ENCODE measurements around the gene CACNG1. TPM values are rescaled to one million over a fixed set of nuclear protein-coding genes. Genes with fewer than 3 reads are reported as not detected.
A peak's percentile ranks its signal among the peaks of the same experiment; 100 is the strongest.
"Not testable (repeated sequence)": the region's sequence is repeated elsewhere in the genome, so short reads cannot be mapped to it uniquely, and the experiment has no call there.

Gene CACNG1
- total RNA-seq, 1 donor from 2014 or later: 43.3 TPM

DNA sequence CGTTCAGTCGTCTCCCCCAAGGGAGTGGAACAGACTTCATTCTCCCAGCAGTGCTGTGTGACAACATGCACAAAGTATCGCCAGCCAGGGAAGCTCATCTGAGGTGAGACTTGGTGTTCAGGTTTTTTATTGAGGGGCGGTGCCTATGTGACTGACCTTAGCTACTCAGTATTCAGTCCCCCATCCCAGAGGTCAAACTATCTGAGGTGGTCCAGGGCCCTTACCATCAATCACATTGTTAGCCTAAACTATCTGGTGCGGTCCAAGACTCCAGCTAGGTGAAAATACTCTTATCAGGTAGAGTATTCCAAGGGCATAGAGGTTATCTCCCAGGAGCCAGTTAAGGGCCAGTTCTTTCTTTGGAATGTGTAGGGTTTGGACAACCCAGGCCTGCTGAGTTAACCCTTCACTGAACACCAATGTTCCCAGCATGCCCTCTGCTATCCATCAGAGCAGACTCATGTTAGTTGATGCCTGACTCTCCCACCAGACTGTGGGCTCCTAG is 5.4 kb upstream of the CACNG1 start:
- Histone ChIP-seq H3K27ac (ENCODE audit: low read depth, low read length) (no peak overlapping the region), H3K9me3 (ENCODE audit: control insufficient read depth in 3 of 3, low read length in 3 of 3) (no peaks in the 10 kb centered on the region), H3K4me3 (ENCODE audit: low read length in 3 of 3) (no peak overlapping the region), H3K36me3 (ENCODE audit: control insufficient read depth in 3 of 3, insufficient read depth in 3 of 3, low read length in 3 of 3) (no peaks in the 10 kb centered on the region), H3K4me1 (ENCODE audit: control insufficient read depth in 3 of 3, insufficient read depth in 3 of 3, low read length in 3 of 3) (peaks cover 20 to 25% (median 22%) of the 10 kb centered on the region in 3 donors), H3K9ac (ENCODE audit: low read depth in 1 of 3, low read length in 3 of 3) (no peak overlapping the region), H3K27me3 (ENCODE audit: control insufficient read depth in 3 of 3, insufficient read depth in 3 of 3, low read length in 3 of 3) (no peaks in the 10 kb centered on the region)

DNA sequence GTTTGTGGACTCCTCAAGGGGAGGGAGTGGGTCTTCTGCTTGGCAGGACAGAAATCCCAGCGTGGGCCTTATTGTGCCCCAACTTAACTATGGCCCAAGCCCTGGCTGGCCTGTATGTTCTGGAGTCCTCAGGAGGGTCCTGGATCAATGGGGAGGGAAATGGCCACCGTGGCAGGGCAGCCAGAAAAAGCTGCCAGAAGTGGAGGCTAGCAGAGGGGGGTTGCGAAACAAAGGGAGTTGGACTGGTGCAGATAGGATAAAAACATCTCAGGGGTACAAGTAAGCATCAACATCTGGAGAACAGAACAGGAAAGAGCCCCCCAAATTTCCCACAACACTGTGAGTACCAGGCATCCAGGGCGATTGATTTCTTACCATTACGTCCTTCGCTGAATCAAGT is 3.7 kb upstream of the CACNG1 start:
- no peak overlapping the region for H3K27ac ChIP-seq (ENCODE audit: low read depth, low read length)
- no peak overlapping the region for H3K4me3 ChIP-seq (ENCODE audit: low read length in 3 of 3)

DNA sequence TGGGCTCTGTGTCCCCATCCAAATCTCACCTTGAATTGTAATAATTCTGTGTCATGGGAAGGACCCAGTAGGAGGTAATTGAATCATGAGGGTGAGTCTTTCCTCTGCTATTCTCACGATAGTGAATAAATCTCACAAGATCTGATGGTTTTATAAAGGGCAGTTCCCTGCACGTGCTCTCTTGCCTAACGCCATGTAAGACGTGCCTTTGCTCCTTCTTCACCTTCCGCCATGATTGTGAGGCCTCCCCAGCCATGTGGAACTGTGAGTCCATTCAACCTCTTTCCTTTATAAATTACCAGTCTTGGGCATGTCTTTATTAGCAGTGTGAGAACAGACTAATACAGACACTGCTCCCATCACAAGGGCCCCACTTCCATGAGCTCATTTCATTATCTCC is 3.2 kb upstream of the CACNG1 start:
- not testable (repeated sequence) for H3K9me3 ChIP-seq (ENCODE audit: control insufficient read depth in 3 of 3, low read length in 3 of 3); H3K27ac ChIP-seq (ENCODE audit: low read depth, low read length); H3K27me3 ChIP-seq (ENCODE audit: control insufficient read depth in 3 of 3, insufficient read depth in 3 of 3, low read length in 3 of 3); H3K9ac ChIP-seq (ENCODE audit: low read depth in 1 of 3, low read length in 3 of 3); H3K4me3 ChIP-seq (ENCODE audit: low read length in 3 of 3); H3K36me3 ChIP-seq (ENCODE audit: control insufficient read depth in 3 of 3, insufficient read depth in 3 of 3, low read length in 3 of 3)
- H3K4me1 ChIP-seq (ENCODE audit: control insufficient read depth in 3 of 3, insufficient read depth in 3 of 3, low read length in 3 of 3): peaks cover 20 to 31% (median 26%) of the 10 kb centered on the region in 3 donors

More for the DNA sequence above, 3.7 kb upstream of the CACNG1 start:
- Histone ChIP-seq H3K27me3 (ENCODE audit: control insufficient read depth in 3 of 3, insufficient read depth in 3 of 3, low read length in 3 of 3) (no peaks in the 10 kb centered on the region), H3K9ac (ENCODE audit: low read depth in 1 of 3, low read length in 3 of 3) (peak overlapping the region in 1 of 3 donors; percentile 8), H3K9me3 (ENCODE audit: control insufficient read depth in 3 of 3, low read length in 3 of 3) (no peaks in the 10 kb centered on the region), H3K4me1 (ENCODE audit: control insufficient read depth in 3 of 3, insufficient read depth in 3 of 3, low read length in 3 of 3) (peaks cover 20 to 27% (median 22%) of the 10 kb centered on the region in 3 donors), H3K36me3 (ENCODE audit: control insufficient read depth in 3 of 3, insufficient read depth in 3 of 3, low read length in 3 of 3) (no peaks in the 10 kb centered on the region)

DNA sequence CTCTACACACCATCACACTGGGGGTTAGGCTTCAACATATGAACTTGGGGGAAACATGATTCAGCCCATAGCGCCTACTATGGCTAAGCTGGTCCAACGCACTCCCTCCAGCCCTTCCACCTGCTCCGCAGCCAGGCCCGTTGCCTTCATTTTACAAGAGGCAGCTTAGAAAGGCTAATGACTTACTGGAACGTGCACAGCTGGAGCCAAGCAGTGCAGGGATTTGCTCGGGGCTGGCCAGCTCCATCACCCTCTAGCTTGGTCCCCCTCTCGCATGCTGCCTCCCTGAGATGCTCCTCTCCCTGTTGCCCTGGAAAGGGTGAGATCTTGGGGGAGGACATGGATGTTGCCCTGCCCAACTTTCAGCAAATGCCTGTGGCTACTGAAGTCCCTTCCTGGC is 2.8 kb upstream of the CACNG1 start:
- peaks cover 21 to 35% (median 26%) of the 10 kb centered on the region in 3 donors for H3K4me1 ChIP-seq (ENCODE audit: control insufficient read depth in 3 of 3, insufficient read depth in 3 of 3, low read length in 3 of 3)
- H3K27ac ChIP-seq (ENCODE audit: low read depth, low read length): no peak overlapping the region
- no peaks in the 10 kb centered on the region for H3K36me3 ChIP-seq (ENCODE audit: control insufficient read depth in 3 of 3, insufficient read depth in 3 of 3, low read length in 3 of 3)
- peak overlapping the region in 1 of 3 donors; percentile 100 for H3K9ac ChIP-seq (ENCODE audit: low read depth in 1 of 3, low read length in 3 of 3)
- no peaks in the 10 kb centered on the region for H3K27me3 ChIP-seq (ENCODE audit: control insufficient read depth in 3 of 3, insufficient read depth in 3 of 3, low read length in 3 of 3)
- no peaks in the 10 kb centered on the region for H3K9me3 ChIP-seq (ENCODE audit: control insufficient read depth in 3 of 3, low read length in 3 of 3)
- no peak overlapping the region for H3K4me3 ChIP-seq (ENCODE audit: low read length in 3 of 3)

DNA sequence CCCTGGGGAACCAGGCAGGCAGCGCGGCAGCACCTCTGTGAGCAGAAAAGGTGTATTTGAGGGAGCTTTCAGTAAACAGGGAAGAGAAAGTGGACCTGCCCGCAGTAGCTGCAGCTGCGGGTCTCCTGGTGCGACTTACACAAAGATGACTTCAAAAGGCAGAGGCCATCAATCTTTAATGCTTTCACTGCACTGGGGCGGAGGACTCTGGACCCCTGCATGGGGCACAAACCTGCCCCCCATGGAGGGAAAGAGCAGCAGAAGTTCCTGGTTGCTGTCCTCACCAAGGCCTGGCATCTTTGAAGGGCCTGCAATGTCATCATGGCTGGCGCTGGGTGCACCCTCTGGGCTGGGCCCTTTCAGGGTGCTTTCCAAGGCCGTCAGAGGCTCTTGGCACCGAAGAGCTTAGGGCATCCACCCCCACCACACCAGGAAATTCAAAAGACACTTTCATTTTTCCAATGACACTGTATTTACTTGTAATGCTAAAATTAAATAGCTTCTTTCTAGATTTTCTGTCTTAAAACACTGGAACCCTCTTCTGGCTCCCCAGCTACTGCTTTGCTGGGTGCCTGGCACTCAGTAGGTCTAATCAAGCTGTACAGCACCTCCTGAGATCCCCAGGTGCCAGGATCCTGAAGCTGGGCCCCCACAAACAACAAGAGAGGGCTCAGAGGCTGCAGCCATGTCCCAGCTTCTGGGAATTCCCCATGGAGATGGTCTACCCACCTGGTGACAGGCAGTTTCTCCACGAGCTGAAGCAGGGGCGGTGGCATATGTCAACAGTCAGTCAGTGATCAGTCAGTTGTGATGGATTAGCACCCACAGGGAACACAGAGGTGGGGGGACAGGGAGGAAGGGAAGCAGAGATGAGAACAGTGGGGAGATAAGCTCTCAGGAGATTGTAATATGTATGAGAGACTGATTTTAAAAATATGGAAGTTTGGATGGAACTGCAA is 2.1 kb upstream of the CACNG1 start:
- Histone ChIP-seq H3K4me3 (ENCODE audit: low read length in 3 of 3) (peak overlapping the region in 2 of 3 donors; percentile 15 to 87), H3K36me3 (ENCODE audit: control insufficient read depth in 3 of 3, insufficient read depth in 3 of 3, low read length in 3 of 3) (peaks cover 0 to under 1% (median 0%) of the 10 kb centered on the region in 3 donors), H3K9ac (ENCODE audit: low read depth in 1 of 3, low read length in 3 of 3) (peak overlapping the region; percentile 87 to 100 (median 96)), H3K9me3 (ENCODE audit: control insufficient read depth in 3 of 3, low read length in 3 of 3) (no peaks in the 10 kb centered on the region), H3K27me3 (ENCODE audit: control insufficient read depth in 3 of 3, insufficient read depth in 3 of 3, low read length in 3 of 3) (no peaks in the 10 kb centered on the region), H3K4me1 (ENCODE audit: control insufficient read depth in 3 of 3, insufficient read depth in 3 of 3, low read length in 3 of 3) (peaks cover 25 to 41% (median 29%) of the 10 kb centered on the region in 3 donors), H3K27ac (ENCODE audit: low read depth, low read length) (peak overlapping the region; percentile 97)

DNA sequence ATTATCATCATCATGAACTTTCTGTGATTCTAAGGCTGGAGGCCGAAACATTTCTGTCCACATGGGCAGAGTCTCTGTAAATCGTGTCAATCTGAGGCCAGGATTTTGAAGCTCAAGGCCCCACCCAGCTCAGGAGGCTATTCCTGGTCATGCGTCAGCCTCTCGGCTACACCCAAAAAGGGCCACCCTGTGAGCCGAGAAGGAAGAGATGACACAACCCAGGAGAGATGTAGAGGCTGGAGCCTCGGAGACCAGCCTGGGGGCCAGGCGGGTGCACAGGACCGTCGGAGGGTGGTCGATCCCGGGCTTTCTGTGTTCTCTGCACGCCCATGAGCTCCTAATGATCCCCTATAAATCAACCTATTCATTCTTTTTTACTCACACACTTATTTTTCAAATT is 1.1 kb upstream of the CACNG1 start:
- H3K4me3 ChIP-seq (ENCODE audit: low read length in 3 of 3): peak overlapping the region; percentile 78 to 93 (median 87)
- peaks cover 29 to 50% (median 30%) of the 10 kb centered on the region in 3 donors for H3K4me1 ChIP-seq (ENCODE audit: control insufficient read depth in 3 of 3, insufficient read depth in 3 of 3, low read length in 3 of 3)
- peaks cover 0 to 5% (median 4%) of the 10 kb centered on the region in 3 donors for H3K36me3 ChIP-seq (ENCODE audit: control insufficient read depth in 3 of 3, insufficient read depth in 3 of 3, low read length in 3 of 3)
- H3K9me3 ChIP-seq (ENCODE audit: control insufficient read depth in 3 of 3, low read length in 3 of 3): no peaks in the 10 kb centered on the region
- no peaks in the 10 kb centered on the region for H3K27me3 ChIP-seq (ENCODE audit: control insufficient read depth in 3 of 3, insufficient read depth in 3 of 3, low read length in 3 of 3)
- H3K27ac ChIP-seq (ENCODE audit: low read depth, low read length): peak overlapping the region; percentile 97
- peak overlapping the region; percentile 87 to 100 (median 96) for H3K9ac ChIP-seq (ENCODE audit: low read depth in 1 of 3, low read length in 3 of 3)

DNA sequence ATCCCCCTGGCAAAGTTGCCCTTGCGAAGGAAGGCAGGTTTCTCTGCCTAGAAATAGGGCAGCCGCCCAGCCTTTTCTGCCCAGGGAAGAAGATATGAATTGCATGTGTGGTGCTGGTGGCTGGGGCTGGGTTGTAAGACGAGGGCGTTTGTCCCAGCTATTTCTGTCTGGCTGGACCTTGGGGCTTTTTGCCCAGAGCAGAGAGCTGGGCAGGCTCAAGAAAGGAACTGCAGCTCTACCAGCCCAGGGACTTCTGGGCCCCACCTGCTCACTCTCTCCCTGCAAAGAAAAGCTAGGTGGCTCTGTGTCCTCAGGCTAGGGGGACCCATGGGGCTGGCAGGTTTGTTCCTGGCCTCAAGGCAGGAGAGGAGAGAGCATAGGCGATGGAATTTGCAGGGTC is 586 bp downstream of the CACNG1 start:
- peak overlapping the region; percentile 97 for H3K27ac ChIP-seq (ENCODE audit: low read depth, low read length)
- peaks cover 0 to 13% (median 13%) of the 10 kb centered on the region in 3 donors for H3K36me3 ChIP-seq (ENCODE audit: control insufficient read depth in 3 of 3, insufficient read depth in 3 of 3, low read length in 3 of 3)
- peak overlapping the region; percentile 78 to 93 (median 87) for H3K4me3 ChIP-seq (ENCODE audit: low read length in 3 of 3)
- H3K27me3 ChIP-seq (ENCODE audit: control insufficient read depth in 3 of 3, insufficient read depth in 3 of 3, low read length in 3 of 3): no peaks in the 10 kb centered on the region
- peaks cover 0 to 7% (median 0%) of the 10 kb centered on the region in 3 donors for H3K9me3 ChIP-seq (ENCODE audit: control insufficient read depth in 3 of 3, low read length in 3 of 3)
- H3K4me1 ChIP-seq (ENCODE audit: control insufficient read depth in 3 of 3, insufficient read depth in 3 of 3, low read length in 3 of 3): peaks cover 35 to 60% (median 39%) of the 10 kb centered on the region in 3 donors
- peak overlapping the region; percentile 87 to 100 (median 96) for H3K9ac ChIP-seq (ENCODE audit: low read depth in 1 of 3, low read length in 3 of 3)

DNA sequence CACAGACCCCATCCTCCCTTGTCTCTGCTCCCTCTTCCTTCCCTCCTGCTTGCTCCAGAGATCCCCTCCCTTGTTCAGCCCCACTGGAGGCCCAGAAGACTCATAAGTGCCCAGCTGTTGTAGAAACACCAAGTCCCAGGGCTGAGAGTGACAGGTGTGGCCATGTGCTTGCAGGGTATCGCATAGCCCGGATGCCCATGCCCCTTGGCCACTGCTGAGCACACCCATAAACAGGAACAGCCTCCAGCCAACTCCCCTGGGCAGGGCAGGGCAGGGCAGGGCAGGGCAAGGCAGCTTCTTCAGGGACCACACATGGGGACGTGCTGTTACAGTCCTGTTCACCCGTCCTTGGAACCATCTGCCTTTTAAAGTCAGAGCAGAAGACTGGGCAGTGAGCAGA is 2.0 kb downstream of the CACNG1 start:
- Histone ChIP-seq H3K27ac (ENCODE audit: low read depth, low read length) (peak overlapping the region; percentile 97), H3K36me3 (ENCODE audit: control insufficient read depth in 3 of 3, insufficient read depth in 3 of 3, low read length in 3 of 3) (peaks cover 0 to 13% (median 13%) of the 10 kb centered on the region in 3 donors), H3K9ac (ENCODE audit: low read depth in 1 of 3, low read length in 3 of 3) (peak overlapping the region; percentile 87 to 100 (median 96)), H3K27me3 (ENCODE audit: control insufficient read depth in 3 of 3, insufficient read depth in 3 of 3, low read length in 3 of 3) (no peaks in the 10 kb centered on the region), H3K9me3 (ENCODE audit: control insufficient read depth in 3 of 3, low read length in 3 of 3) (peaks cover 0 to 7% (median 0%) of the 10 kb centered on the region in 3 donors), H3K4me3 (ENCODE audit: low read length in 3 of 3) (peak overlapping the region; percentile 78 to 93 (median 87)), H3K4me1 (ENCODE audit: control insufficient read depth in 3 of 3, insufficient read depth in 3 of 3, low read length in 3 of 3) (peaks cover 46 to 68% (median 48%) of the 10 kb centered on the region in 3 donors)

DNA sequence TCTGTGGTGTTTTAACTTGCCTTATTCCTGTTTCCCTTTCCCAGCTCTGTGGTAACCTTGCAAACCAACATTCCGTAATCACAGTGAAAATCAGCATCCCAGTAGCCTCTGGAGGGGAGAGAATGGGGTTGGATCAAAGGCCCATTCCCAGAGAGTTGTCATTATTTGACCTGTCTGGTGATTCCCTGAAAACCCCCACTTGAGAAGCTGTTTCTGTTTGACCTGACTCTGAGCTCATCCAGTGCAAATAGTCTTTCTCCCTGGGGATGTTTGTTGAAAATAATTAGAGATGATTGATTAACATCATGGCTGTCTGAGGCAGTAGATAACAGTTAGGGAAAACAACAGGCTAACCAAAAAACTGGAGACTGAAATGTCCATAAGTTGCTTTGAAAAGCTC is 3.0 kb downstream of the CACNG1 start:
- Histone ChIP-seq H3K9me3 (ENCODE audit: control insufficient read depth in 3 of 3, low read length in 3 of 3) (peaks cover 0 to 7% (median 0%) of the 10 kb centered on the region in 3 donors), H3K27me3 (ENCODE audit: control insufficient read depth in 3 of 3, insufficient read depth in 3 of 3, low read length in 3 of 3) (no peaks in the 10 kb centered on the region), H3K27ac (ENCODE audit: low read depth, low read length) (peak overlapping the region; percentile 97), H3K9ac (ENCODE audit: low read depth in 1 of 3, low read length in 3 of 3) (peak overlapping the region in 1 of 3 donors; percentile 87), H3K4me1 (ENCODE audit: control insufficient read depth in 3 of 3, insufficient read depth in 3 of 3, low read length in 3 of 3) (peaks cover 47 to 68% (median 50%) of the 10 kb centered on the region in 3 donors), H3K4me3 (ENCODE audit: low read length in 3 of 3) (peak overlapping the region in 2 of 3 donors; percentile 77 to 87), H3K36me3 (ENCODE audit: control insufficient read depth in 3 of 3, insufficient read depth in 3 of 3, low read length in 3 of 3) (peaks cover 0 to 15% (median 13%) of the 10 kb centered on the region in 3 donors)
